ENCODE results near the gene KCNE1. TPM values are rescaled to one million over a fixed set of nuclear protein-coding genes. Genes with fewer than 3 reads are reported as not detected.

Gene KCNE1
- 1 to 10 TPM in 2 of 3 donors, under 1 TPM in 1; 0.52 to 3.3 (median 1.6) TPM for total RNA-seq
- total RNA-seq (2013): 0.72 TPM

GRCh38 chr21:34511787-34512455, at the start of gene KCNE1:
KCNE1 (minus strand) TSS chr21:34512210; CDS start chr21:34449634, 62,576 bp downstream.
- no peak for TF ChIP-seq CTCF (IDR thresholded peaks at IDR 0.05)
- ATAC-seq: peak in 1 of 3 donors; percentile 76
- H3K27me3 ChIP-seq (ENCODE audit: control insufficient read depth, insufficient read depth, low read length): peaks cover 4% of the 10 kb centered on the region
- DNase-seq: no peak
- peaks cover 18% of the 10 kb centered on the region for H3K4me1 ChIP-seq (ENCODE audit: control insufficient read depth, insufficient read depth, low read length)
- Mint-ChIP-seq H3K27me3 (ENCODE audit: low read depth in 2 of 2) (peaks cover 8 to 13% of the 10 kb centered on the region in 2 donors), H3K9me3 (no peaks in the 10 kb centered on the region), H3K36me3 (no peaks in the 10 kb centered on the region), H3K4me1 (no peaks in the 10 kb centered on the region), H3K4me3 (no peak within 1 kb of the TSS), H3K27ac (no peak within 1 kb of the TSS)
- intact Hi-C loops (cut with micrococcal nuclease): no loop called here
- H3K27ac ChIP-seq (ENCODE audit: low read length): peak within 1 kb of the TSS; percentile 34
- H3K4me3 ChIP-seq (ENCODE audit: low read length): no peak within 1 kb of the TSS
- H3K36me3 ChIP-seq (ENCODE audit: control insufficient read depth, insufficient read depth, low read length): no peaks in the 10 kb centered on the region
- no peaks in the 10 kb centered on the region for H3K9me3 ChIP-seq (ENCODE audit: control insufficient read depth, insufficient read depth, low read length)
- 80% methylated on average over 14 of the region's 14 CpGs for WGBS (ENCODE audit: insufficient coverage)

GRCh38 chr21:34561806-34562205, 49.8 kb upstream of the KCNE1 start:
- no peak for DNase-seq
- H3K4me3 ChIP-seq (ENCODE audit: low read length): no peak overlapping the region
- intact Hi-C loops (cut with micrococcal nuclease): no loop called here
- Mint-ChIP-seq H3K4me1 (peaks cover 17 to 19% of the 10 kb centered on the region in 2 donors), H3K27ac (no peak overlapping the region), H3K36me3 (no peaks in the 10 kb centered on the region), H3K4me3 (no peak overlapping the region), H3K9me3 (no peaks in the 10 kb centered on the region), H3K27me3 (ENCODE audit: low read depth in 2 of 2) (no peaks in the 10 kb centered on the region)
- H3K27ac ChIP-seq (ENCODE audit: low read length): no peak overlapping the region
- peaks cover 5% of the 10 kb centered on the region for H3K4me1 ChIP-seq (ENCODE audit: control insufficient read depth, insufficient read depth, low read length)
- no peaks in the 10 kb centered on the region for H3K36me3 ChIP-seq (ENCODE audit: control insufficient read depth, insufficient read depth, low read length)
- no peaks in the 10 kb centered on the region for H3K27me3 ChIP-seq (ENCODE audit: control insufficient read depth, insufficient read depth, low read length)
- 94% methylated on average over 7 of the region's 7 CpGs for WGBS (ENCODE audit: insufficient coverage)
- no peak for ATAC-seq
- TF ChIP-seq CTCF (IDR thresholded peaks at IDR 0.05): no peak
- no peaks in the 10 kb centered on the region for H3K9me3 ChIP-seq (ENCODE audit: control insufficient read depth, insufficient read depth, low read length)

- H3K9me3 Mint-ChIP-seq: no peaks in the 10 kb centered on the region
- intact Hi-C loops (cut with micrococcal nuclease): no loop called here
- Histone ChIP-seq H3K36me3 (ENCODE audit: control insufficient read depth, insufficient read depth, low read length) (no peaks in the 10 kb centered on the region), H3K4me1 (ENCODE audit: control insufficient read depth, insufficient read depth, low read length) (peaks cover under 1% of the 10 kb centered on the region), H3K27me3 (ENCODE audit: control insufficient read depth, insufficient read depth, low read length) (no peaks in the 10 kb centered on the region), H3K4me3 (ENCODE audit: low read length) (no peak overlapping the region), H3K9me3 (ENCODE audit: control insufficient read depth, insufficient read depth, low read length) (no peaks in the 10 kb centered on the region), H3K27ac (ENCODE audit: low read length) (no peak overlapping the region)
- ATAC-seq: no peak
- H3K27me3 Mint-ChIP-seq (ENCODE audit: low read depth in 2 of 2): no peaks in the 10 kb centered on the region
- H3K4me3 Mint-ChIP-seq: no peak overlapping the region
- DNase-seq: no peak
- no peak for TF ChIP-seq CTCF (IDR thresholded peaks at IDR 0.05)
- no CpG with 5 or more reads among the region's 1 CpG for WGBS (ENCODE audit: insufficient coverage)
- H3K36me3 Mint-ChIP-seq: no peaks in the 10 kb centered on the region
- no peak overlapping the region for H3K27ac Mint-ChIP-seq
- peaks cover 13 to 16% of the 10 kb centered on the region in 2 donors for H3K4me1 Mint-ChIP-seq
Measured at GRCh38 chr21:34560609-34561008, 48.6 kb upstream of the KCNE1 start.

- Histone ChIP-seq H3K9me3 (ENCODE audit: control insufficient read depth, insufficient read depth, low read length) (no peaks in the 10 kb centered on the region), H3K4me1 (ENCODE audit: control insufficient read depth, insufficient read depth, low read length) (no peaks in the 10 kb centered on the region), H3K27me3 (ENCODE audit: control insufficient read depth, insufficient read depth, low read length) (no peaks in the 10 kb centered on the region), H3K36me3 (ENCODE audit: control insufficient read depth, insufficient read depth, low read length) (no peaks in the 10 kb centered on the region), H3K4me3 (ENCODE audit: low read length) (no peak overlapping the region), H3K27ac (ENCODE audit: low read length) (no peak overlapping the region)
- intact Hi-C loops (cut with micrococcal nuclease): no loop called here
- ATAC-seq (no peak), DNase-seq (no peak)
- no peak overlapping the region for H3K27ac Mint-ChIP-seq
- TF ChIP-seq CTCF (IDR thresholded peaks at IDR 0.05): no peak
- H3K4me3 Mint-ChIP-seq: no peak overlapping the region
- H3K36me3 Mint-ChIP-seq: no peaks in the 10 kb centered on the region
- WGBS (ENCODE audit: insufficient coverage): 92% methylated on average over 4 of the region's 5 CpGs
- H3K27me3 Mint-ChIP-seq (ENCODE audit: low read depth in 2 of 2): no peaks in the 10 kb centered on the region
- H3K4me1 Mint-ChIP-seq: peaks cover 7 to 10% of the 10 kb centered on the region in 2 donors
- no peaks in the 10 kb centered on the region for H3K9me3 Mint-ChIP-seq
Measured at GRCh38 chr21:34560021-34560420, 48.0 kb upstream of the KCNE1 start.

All from natural killer cell (primary cell).